NAMALWA (cell line): ENCODE results near the gene LMX1B.
"Not testable (repeated sequence)": the region's sequence is repeated elsewhere in the genome, so short reads cannot be mapped to it uniquely, and the experiment has no call there.

Source experiments
- DNase-seq: peaks from one replicate; pipeline ENCODE4 v3.0.0-alpha.2; 2015; ENCODE audit warnings: low spot score

The LMX1B gene

DNA sequence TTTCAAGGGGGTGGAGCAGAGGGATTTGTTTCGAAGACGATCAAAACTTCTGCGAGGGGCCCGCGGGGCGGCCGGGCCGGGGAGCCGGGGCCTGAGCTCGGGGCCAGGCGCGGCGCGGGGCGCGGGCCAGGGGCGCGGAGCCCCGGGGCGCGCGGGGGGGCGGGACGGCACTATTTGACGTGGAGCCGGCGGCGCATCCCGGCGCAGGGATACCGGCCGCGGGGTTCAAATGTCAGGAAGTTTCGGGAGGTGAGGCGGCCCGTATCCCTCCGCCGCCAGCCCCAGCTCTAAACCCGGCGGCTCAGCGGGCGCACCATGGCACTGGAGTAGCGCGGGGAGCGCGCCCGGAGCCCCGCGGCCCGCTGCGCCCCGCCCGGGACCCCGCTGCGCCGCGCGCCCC, at the start of gene LMX1B:
LMX1B (plus strand) TSS at position 278 of the 400 bp plus-strand sequence. CDS start 522 bp downstream, outside the sequence.
- DNase-seq: no peak

DNA sequence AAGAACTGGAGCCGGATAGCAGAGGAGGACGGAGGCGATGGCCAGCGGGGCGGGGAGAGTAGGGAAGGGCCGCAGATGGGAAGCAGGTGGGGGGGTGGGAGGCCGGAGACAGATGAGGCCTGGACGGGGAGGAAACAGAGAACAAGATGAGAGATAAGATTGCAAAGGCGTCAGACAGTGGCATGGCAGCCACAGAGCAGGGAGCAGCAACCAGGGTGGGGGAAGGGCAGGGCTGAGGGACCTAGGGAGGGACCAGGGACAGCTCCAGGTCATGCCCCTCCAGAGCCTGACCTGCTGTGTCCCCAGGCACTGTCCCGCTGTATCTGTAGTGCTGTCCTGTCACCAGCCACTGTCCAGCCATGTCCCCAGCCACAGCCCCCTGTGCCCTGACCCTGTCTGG, 49.6 kb upstream of the LMX1B start:
- no peak for DNase-seq

DNA sequence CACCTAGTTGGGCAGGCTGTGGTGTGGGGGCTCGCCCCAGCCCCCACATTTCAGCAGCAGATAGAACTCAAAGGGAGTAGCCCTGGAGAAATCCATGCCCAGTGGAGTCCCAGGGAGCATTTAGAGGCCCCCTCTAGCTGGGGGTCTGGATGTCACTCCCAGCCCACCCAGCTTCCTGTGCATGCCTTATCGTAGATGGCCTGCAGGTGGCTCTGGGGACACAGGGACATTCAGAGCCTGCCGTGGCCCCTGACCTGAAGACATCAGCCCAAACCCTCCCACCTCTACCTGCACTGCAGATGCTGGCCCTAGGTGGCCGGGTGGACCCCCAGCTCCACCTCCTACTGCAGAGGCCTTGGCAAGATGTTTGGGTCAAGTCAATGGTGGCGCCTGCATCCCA, 49.0 kb upstream of the LMX1B start:
- DNase-seq: peak; percentile 21

DNA sequence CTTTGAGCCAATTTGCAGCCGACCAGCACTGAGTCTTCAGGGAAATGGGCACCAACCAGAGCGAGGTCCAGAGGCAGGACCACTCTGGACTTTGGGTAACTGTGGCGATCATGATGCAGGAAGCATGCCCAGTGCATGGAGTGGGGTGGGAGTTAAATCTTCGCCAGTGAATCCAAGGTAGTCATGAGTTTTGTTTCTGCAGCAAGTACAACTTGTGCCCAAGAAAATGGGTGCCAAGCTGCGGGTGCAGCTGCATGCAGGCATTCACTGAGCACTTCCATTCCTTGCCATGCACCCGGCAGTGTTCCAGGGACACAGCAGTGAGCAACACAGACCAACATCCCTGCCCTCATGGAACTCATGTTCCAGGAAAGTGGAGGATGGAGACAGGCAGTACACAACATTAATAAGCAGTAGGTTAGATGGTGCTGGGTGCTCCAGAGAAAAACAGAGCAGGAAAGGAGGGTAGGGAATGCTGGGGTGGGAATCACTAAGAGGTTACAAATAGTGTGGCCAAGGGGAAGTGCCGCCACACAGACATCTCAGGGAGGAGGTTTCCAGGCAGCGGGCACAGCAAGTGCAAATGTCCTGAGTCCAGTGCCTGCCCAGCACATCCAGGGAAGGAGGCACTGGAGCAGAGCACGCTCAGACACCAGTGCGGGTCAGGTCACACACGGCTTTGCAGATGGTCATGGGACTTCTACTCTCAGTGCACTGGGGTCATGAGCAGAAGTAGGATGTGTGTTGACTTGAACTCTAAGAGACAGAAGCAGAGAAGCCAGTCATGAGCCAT, 48.2 kb upstream of the LMX1B start:
- DNase-seq: no peak

DNA sequence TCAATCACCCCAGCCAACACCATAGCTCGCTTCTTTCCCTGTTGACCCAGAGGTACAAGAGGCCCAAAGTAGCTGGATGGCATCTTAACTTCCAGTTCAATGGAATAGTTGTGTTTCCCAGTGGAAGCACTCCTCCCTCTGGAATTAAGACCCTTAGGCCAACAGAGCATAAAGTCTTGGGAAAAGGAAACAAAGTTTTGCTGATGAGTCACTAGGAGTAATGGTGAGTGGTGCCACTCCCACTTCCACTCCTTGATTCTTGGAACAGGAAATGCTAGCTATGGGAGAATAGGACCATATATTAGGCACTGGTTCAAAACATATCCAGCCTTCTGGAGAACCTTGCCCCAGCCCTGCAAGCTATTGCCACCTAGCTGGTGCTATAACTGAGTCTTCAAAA, 44.7 kb upstream of the LMX1B start:
- DNase-seq: no peak

DNA sequence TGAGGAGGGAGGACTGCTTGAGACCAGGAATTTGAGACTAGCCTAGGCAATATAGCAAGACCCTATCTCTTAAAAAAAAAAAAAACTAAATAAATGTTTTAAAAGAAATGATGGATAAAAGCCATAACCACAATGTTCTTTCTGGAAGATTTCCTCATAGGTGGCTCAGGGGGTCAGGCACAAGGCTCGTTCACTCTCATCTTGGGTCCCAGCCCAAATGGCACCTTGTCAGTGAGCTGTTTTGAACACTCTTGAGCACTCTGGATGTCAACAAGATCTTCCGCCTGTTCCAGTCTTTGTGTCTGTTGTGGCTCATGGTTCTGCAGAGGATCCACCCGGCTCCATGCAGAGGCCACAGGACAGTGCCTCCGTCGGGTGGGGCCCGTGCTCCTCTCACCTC, 35.7 kb upstream of the LMX1B start:
- DNase-seq: no peak

DNA sequence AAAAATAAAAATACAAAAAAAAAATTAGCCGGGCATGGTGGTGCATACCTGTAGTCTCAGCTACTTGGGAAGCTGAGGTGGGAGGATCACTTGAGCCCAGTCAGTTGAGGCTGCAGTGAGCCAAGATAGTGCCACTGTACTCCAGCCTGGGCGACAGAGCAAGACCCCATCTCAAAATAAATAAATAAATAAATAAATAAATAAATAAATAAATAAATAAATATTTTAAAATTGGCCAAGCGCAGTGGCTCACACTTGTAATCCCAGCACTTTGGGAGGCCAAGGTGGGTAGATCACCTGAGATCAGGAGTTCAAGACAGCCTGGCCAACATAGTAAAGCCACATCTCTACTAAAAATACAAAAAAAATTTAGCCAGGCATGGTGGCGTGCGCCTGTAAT, 33.4 kb upstream of the LMX1B start:
- DNase-seq: not testable (repeated sequence)

DNA sequence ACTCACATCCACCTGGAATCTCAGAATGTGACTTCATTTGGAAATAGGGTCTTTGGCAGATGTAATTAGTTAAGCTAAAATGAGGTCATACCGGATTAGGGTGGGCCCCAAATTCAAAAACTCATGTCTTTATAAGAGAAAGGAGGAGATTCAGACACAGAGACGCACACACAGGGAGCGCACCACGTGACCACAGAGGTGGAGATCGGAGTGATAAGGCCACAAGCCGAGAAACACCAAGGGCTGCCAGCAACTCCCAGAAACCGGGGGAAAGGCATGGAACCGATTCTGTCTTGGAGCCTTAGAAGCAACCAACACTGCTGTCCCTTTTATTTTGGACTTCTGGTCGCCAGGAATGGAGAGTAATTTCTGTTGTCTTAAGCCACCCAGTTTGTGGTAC, 31.8 kb upstream of the LMX1B start:
- DNase-seq: no peak

DNA sequence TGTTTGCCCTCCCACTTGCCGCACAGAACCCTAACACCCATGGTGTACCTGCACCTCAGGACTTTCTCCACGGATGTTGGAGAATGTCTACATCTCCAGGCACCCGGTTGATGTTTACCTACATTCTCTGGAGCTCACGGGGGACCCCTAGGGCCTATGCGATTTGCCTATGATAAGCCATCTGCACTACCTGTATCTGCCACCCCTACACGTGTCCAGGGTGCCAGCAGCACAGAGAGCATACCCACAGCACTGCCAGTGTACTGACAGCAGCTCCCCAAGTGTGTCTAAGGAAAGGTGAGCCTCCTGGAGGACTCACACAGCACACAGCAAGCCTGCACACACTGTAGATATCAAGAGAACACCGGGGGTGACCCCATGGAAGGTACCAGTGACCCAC, 31.3 kb upstream of the LMX1B start:
- DNase-seq: no peak

DNA sequence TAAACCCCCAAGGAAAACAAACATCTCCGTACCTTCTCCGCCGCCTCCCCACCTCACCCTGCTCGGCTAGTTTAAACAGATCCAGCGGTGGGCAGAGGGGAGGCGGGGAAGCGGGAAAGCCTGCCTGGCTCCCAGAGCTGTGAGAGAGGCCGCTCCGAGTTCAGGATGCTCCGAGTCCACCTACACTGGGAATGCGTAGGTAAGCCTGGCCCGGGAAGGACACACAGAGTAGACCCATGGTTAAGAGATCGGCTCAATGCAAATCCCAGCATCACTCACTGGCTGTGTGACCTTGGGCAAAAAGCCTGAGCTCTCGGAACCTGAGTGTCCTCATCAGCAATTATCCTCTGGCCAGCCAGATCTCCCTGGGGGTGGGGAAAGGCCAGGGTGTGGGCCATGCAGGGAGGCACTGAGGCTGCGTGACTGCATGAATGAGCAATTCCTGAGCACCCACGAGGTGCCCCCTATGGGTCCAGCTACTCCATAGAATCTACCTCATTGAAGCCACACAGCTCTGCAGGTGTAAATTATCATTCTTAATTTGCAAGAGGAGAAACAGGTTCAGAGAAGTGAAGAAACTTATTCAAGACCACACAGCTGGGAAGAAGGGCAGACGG, 30.5 kb upstream of the LMX1B start:
- no peak for DNase-seq

DNA sequence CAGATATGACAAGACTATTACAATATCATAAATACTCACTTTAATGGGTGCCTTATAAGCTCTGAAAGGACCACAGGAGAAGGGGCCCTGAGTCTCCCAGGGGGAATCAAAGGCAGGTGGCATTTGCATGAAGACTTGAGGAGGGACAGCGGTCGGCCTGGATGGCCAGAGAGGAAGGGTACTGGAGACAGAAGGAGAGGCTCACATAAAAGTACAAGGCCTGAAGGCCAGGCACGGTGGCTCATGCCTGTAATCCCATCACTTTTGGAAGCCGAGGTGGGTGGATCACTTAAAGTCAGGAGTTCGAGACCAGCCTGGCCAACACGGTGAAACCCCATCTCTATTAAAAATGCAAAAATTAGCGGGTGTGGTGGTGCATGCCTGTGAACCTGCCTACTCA, 29.1 kb upstream of the LMX1B start:
- no peak for DNase-seq

DNA sequence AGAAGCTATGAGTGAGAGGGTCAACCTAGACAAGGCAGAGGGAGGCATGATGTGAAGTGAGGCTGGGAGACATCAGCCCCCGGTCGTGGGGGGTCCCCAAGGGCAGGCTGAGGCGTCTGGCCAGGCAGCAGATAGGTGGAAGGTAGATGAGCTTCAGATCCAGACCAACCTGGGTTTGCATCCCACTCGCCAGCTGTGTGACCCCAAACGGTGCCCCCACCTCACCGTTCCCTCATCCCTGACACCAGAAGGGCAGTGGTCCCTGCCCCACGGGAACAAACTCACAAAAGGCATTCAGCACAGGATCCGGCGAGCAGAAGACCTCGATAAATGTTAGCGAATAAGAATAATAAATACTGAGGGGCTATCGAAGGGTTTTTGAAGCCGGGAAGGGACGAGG, 27.5 kb upstream of the LMX1B start:
- DNase-seq: no peak

DNA sequence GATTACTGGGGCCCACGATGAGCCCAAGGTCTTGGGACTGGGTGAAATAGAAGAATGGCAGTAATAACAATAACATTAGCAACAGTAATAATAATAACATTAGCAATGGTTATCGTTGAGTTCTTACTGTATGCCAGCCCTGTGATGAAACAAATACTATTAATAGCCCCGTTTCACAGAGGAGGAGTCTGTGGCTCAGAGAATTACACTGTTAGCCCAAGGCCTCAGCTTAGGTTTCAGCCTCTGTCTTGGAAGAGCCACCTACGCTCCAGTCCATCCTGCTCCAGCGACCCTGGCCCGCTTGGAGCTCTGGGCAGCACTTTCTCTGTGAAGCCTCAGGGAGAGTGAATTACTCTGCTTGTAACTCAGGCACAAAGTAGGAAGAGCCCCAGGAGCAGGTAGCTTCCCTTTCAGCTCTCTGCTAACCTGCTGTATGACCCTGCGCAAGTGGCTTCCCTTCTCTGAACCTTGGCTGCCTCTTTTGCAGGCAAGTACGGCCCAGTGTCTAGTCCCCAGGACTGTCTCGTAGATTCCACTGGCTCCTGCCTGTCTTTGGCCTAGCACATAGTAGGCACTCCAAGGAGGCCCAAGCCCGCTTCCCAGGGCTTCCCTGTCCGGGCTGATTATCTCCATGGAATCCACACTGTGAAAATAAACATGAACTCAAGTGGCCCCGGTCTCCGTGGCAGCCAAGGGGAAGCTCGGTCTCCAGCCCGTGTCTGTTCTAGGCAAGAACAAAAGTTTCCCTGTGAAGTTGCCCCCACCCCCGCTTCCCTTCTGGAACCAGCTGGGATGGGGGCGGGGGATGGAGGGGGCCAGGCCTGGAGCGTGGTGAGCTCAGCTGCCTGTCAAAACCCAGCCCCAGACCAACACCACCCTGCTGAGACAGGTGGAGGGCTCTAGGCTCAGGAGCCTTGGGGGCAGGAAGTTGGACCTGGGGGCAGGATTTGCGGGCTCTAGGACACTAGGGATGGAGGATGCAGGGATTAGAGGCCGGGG, 26.2 kb upstream of the LMX1B start:
- no peak for DNase-seq

DNA sequence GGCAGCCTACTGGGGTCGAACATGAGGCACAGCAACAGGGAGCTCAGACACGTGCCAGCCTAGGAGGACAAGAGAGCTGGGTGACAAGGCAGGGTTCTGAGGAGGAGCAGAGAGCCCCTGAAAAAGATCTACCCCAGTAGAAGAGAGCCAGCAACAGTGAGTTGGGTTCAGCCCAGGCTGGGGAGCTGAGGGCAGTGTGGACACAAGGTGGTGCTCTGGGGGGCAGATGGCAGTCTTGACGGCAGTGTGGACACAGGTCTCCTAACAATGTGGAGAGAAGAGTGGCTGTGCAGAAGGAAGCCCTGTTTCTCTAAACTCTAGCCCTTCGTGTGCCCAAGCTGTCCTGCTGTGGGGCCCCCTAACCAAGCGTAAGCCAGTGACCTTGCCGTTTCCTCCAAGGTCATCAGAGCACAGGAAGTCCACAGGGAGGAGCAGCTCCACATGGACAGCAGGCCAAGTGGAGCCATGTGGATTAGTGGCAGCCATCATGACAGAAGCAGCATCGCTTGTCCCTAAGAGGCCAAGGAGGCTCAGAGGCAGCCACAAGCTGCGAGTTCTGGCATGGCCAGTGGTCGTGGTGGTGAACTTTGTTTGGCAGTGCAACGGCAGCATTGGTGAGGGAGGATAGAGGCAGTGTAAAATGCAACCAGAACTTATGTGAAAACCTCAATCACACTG, 25.1 kb upstream of the LMX1B start:
- no peak for DNase-seq

DNA sequence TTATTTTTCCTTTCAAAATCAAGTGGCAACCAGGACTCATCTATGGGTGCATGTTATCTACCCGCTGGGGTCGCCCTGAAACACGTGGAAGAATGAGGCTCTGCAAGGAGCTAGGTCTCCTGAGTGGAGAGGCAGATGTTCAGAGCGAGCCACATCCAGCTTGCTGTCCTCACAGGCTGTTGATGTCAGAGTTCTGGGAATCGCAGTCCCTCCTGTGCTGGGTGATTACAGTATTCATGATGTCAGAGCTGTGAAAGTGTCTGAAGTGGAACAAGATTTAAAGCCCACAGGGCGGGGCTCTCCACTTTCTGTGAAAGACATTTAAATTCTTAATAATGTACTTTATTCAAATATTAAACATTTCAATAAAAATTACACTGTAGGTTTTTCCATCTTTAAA, 24.4 kb upstream of the LMX1B start:
- DNase-seq: no peak

DNA sequence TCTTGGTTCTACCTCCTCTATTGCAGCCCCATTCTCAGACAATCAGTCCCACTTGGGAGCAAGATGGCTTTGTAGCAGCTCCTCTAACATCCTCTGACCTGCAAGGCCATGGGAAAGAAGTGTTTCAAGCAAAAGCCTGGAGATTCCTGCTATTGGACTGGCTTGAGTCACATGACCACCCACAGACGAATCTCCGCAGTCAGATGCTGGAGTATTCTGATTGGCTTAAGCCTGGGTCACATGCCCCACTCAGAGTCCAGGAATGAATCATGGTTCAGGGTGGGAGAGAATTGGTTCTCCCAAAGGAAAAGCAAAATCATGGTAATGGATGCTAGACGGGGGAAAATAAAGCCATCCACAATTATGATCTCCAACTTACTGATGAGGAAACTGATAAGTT, 22.6 kb upstream of the LMX1B start:
- peak; percentile 29 for DNase-seq

DNA sequence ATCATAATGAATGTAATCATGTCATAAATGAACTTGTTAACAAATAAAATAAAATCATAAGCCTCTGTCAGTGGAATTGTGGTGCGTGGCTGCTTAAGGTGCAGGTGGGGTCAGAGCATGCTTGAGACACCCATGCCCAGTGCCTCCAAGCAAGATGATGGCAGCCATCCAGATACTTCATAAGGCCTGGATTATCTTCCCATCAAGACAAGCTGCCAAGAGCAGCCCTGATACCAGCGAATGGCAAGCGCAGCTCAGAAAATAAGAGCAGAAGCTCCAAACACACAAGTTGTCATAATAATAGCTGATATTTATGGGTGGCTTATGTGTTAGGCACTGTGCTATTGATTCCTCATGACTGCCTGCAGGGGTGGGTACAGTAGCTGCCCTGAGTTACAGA, 21.8 kb upstream of the LMX1B start:
- DNase-seq: no peak

DNA sequence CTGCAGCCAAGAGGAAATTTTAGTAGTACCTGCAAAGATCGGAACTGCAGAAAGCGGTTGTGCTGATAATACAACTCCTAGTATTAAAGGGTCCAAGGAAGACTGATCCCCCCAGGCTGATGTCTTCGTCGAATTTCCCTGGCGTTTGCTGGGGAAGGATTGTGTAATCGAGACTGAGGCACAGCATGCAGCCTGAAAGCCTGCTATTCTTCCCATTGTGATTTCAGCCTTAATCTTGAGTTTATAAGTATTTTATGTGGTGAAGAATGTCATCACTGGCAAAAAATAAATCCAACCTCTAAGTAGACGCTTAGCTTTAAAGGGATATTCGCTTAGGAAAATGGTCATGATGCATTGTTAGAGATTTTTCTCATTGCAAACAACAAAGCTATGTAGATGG, 21.3 kb upstream of the LMX1B start:
- DNase-seq: no peak

DNA sequence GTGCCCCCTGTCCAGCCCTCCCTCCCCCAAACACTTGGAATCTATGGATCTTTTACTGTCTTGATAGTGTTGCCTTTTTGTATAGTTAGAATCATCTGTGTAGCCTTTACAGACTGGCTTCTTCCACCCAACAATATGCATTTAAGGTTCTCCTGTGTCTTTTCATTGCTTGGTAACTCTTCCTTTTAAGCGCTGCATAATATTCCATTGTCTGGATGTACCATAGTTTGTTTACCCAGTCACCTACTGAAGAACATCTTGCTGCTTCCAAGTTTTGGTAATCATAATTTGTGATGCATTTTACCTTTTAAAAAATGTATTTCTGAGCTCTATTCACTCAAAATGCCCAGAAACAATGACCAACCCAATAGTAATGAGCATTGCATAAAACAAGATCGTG, 17.7 kb upstream of the LMX1B start:
- no peak for DNase-seq

DNA sequence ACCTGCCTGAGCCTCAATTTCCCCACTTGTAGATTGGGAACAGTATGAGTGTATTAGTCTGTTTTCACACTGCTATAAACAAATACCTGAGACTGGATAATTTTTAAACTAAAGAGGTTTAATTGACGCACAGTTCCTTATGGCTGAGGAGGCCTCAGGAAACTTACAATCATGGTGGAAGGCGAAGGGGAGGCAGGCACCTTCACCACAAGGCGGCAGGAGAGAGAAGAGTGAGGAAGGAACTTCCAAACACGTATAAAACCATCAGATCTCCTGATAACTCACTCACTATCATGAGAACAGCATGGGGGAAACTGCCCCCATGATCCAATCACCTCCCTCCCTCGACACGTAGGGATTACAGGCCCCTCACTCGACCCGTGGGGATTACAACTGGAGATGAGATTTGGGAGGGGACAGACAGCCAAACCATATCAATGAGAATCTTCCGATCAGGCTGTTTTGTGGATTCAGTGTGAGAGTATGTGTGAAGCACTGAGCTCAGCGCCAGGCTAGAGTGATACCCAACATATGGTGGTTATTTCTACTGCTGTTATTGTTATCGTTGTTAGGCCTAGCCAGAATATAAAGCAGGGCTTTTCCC, 14.6 kb upstream of the LMX1B start:
- DNase-seq: no peak
